GM12878 (cell line): Measurements from ENCODE around the gene GSTM2. TPM values are rescaled to one million over a fixed set of nuclear protein-coding genes. Genes with fewer than 3 reads are reported as not detected.

Experiments used
- ATAC-seq: fragments of 200-7000 bp; cut with Tn5 transposase; 3 replicates; pipeline ENCODE4 v1.9.1; 2020; ENCODE audit warnings: mild to moderate bottlenecking, moderate library complexity
- BruUV-seq: library from RNA; stranded (reverse); fragments of 400-500 nt; replicated peaks from 2 replicates; lab custom pipeline; 2021; lab: Mats Ljungman, UMichigan
- CTCF ChIA-PET: fragments of 300-600 bp; sonication (Branson Sonifier 250); formaldehyde crosslinking; extraction: SDS; loops from one replicate; lab custom pipeline; 2021; ENCODE audit warnings: inconsistent platforms; lab: Yijun Ruan, JAX
- POLR2A ChIA-PET: fragments of 350-600 bp; formaldehyde crosslinking; extraction: SDS; loops from one replicate; lab custom pipeline; 2021; ENCODE audit warnings: inconsistent platforms; lab: Charles Lee
- RAD21 ChIA-PET: fragments of 300-600 bp; sonication (Branson Sonifier 250); formaldehyde crosslinking; loops from one replicate; lab custom pipeline; 2023; ENCODE audit warnings: antibody characterized with exemption; ENCODE audit not compliant: unreplicated experiment; lab: Charles Lee
- SMC1A ChIA-PET: fragments of 300-600 bp; sonication (Branson Sonifier 250); formaldehyde crosslinking; loops from one replicate; lab custom pipeline; 2023; ENCODE audit not compliant: unreplicated experiment, uncharacterized antibody; lab: Charles Lee
- DNase-seq: peaks from one replicate; pipeline ENCODE4 v3.0.0-alpha.2; 2011; ENCODE audit warnings: low read depth, low spot score
- FAIRE-seq: peaks from 3 replicates; lab custom pipeline; 2011; peaks lifted over from hg19 to GRCh38; lab: Jason Lieb, UNC
- H2AFZ ChIP-seq: 2 replicates; pipeline ENCODE4 v1.6.0; 2011; ENCODE audit warnings: low read depth, low read length, control low read depth; ENCODE audit not compliant: control insufficient read depth
- H3K27ac ChIP-seq: 2 replicates; pipeline ENCODE4 v1.5.1; 2011; ENCODE audit warnings: control low read depth; ENCODE audit not compliant: control insufficient read depth, insufficient read depth
- H3K27me3 ChIP-seq, 2 experiments: replicated peaks in 1 of 2; 2 replicates each; pipeline versions ENCODE4 v1.6.0 to v1.6.1; 2011; ENCODE audit warnings: low read length in 1 of 2; ENCODE audit not compliant: control insufficient read depth in 2 of 2, insufficient read depth in 2 of 2
- H3K36me3 ChIP-seq, 2 experiments: 2 replicates each; pipeline ENCODE4 v1.5.1; 2011; ENCODE audit warnings: low read length in 1 of 2; ENCODE audit not compliant: control insufficient read depth in 2 of 2, insufficient read depth in 2 of 2
- H3K4me1 ChIP-seq: 2 replicates; pipeline ENCODE4 v1.6.1; 2011; ENCODE audit warnings: mild to moderate bottlenecking, low read length, moderate library complexity, mixed read lengths; ENCODE audit not compliant: control insufficient read depth, insufficient read depth
- H3K4me2 ChIP-seq: 2 replicates; pipeline ENCODE4 v1.6.0; 2011; ENCODE audit warnings: control low read depth; ENCODE audit not compliant: control insufficient read depth, insufficient read depth
- H3K4me3 ChIP-seq: fragments of 200-600 bp; sonication (generic); 2 replicates; pipeline ENCODE4 v1.5.1; 2016
- H3K79me2 ChIP-seq: 2 replicates; pipeline ENCODE4 v1.6.0; 2011; ENCODE audit warnings: low read length; ENCODE audit not compliant: control insufficient read depth, insufficient read depth
- H3K9ac ChIP-seq: 2 replicates; pipeline ENCODE4 v1.8.0; 2011; ENCODE audit warnings: low read length, control low read depth, mixed read lengths; ENCODE audit not compliant: control insufficient read depth, insufficient read depth
- H3K9me3 ChIP-seq: replicated peaks from 3 replicates; pipeline ENCODE4 v1.5.1; 2011; ENCODE audit warnings: mild to moderate bottlenecking, low read length; ENCODE audit not compliant: control insufficient read depth, insufficient read depth
- H4K20me1 ChIP-seq: 2 replicates; pipeline ENCODE4 v1.6.0; 2011; ENCODE audit not compliant: control insufficient read depth, insufficient read depth
- RAD21 ChIP-seq: IDR thresholded peaks from 2 replicates; pipeline ENCODE4 v1.6.1; 2011; ENCODE audit warnings: mild to moderate bottlenecking, low read depth, low read length, moderate library complexity; ENCODE audit not compliant: insufficient read depth
- WGBS: methylation state at CpG from one replicate; pipeline ENCODE4 v1.1.6; 2016; ENCODE audit warnings: low lambda C conversion rate; ENCODE audit not compliant: insufficient replicate concordance, insufficient coverage; ENCODE audit errors: missing lambda C conversion rate; 5-methylcytosine and 5-hydroxymethylcytosine counted together
- in situ Hi-C: fragments of 300-500 bp; cut with MboI; formaldehyde crosslinking; loops from 9 replicates; pipeline ENCODE4 v1.14.3; 2018; ENCODE audit warnings: mixed read lengths
- intact Hi-C: fragments of 100-400 bp; cut with micrococcal nuclease; formaldehyde crosslinking; loops from one replicate; pipeline ENCODE4 v1.14.2; 2022; ENCODE audit not compliant: unreplicated experiment
- polyA plus RNA-seq, 11 experiments: library from polyadenylated mRNA; depleted of rRNA in 4 of 11; unstranded in 6 of 11; stranded (reverse) in 5 of 11; fragments of >200 nt; fragmentation: Nextera tagmentation in 4 of 11; fragmentation: Illumina TruSeq in 1 of 11; extraction: Ambion mirVana in 4 of 11; extraction: Trizol in 1 of 11; gene quantifications; 1 replicate in 1 of 11; 2 replicates in 10 of 11; pipeline versions ENCODE4 v1.2.1 to v1.2.3, GENCODE V29; 2011 to 2016; ENCODE audit warnings: inconsistent platforms in 2 of 11, missing spikeins in 2 of 11, low read depth in 1 of 11
- total RNA-seq, 4 experiments: library from RNA; depleted of rRNA in 3 of 4; stranded (reverse); fragments of >200 nt in 3 of 4; fragmentation: Illumina TruSeq in 1 of 4; extraction: Trizol in 1 of 4; gene quantifications; 2 replicates each; pipeline versions ENCODE4 v1.2.1 to v1.2.3, GENCODE V29; 2013 to 2021
- TF ChIP-seq, protein P1 (sequence below), 3 experiments: IDR thresholded peaks in 2 of 3; conservative IDR thresholded peaks in 1 of 3; 2 replicates each; pipeline ENCODE4 v1.5.1; 2011; ENCODE audit warnings: low read depth in 3 of 3, low read length in 3 of 3, mild to moderate bottlenecking in 3 of 3, control low read depth in 2 of 3, moderate library complexity in 2 of 3, inconsistent platforms in 1 of 3, mixed read lengths in 1 of 3; ENCODE audit not compliant: control insufficient read depth in 2 of 3, insufficient read depth in 1 of 3; ENCODE audit errors: extremely low read depth in 1 of 3
- TF ChIP-seq, protein P2 (sequence below): fragments of 150-350 bp; IDR thresholded peaks from 2 replicates; pipeline ENCODE4 v1.6.1; 2014; ENCODE audit warnings: mild to moderate bottlenecking, low read depth, low read length

Gene GSTM2
- total and polyA plus RNA-seq, 10 of the 15 experiments (the other 5 are each of a cell fraction or from before 2014, with no cell fraction given) = 8.3 to 32.3 (median 20.2) TPM

- Histone ChIP-seq H3K27me3 (no peaks in the 10 kb centered on the region), H3K9me3 (peaks cover 1% of the 10 kb centered on the region; the same call in 2 of the 3 replicates), H3K4me1 (no peaks in the 10 kb centered on the region), H3K9ac (no peak overlapping the region), H3K36me3 (no peaks in the 10 kb centered on the region), H3K27ac (no peak overlapping the region), H4K20me1 (no peaks in the 10 kb centered on the region), H3K79me2 (no peaks in the 10 kb centered on the region), H3K4me3 (no peak overlapping the region), H3K4me2 (no peak overlapping the region), H2AFZ (no peak overlapping the region)
- SMC1A ChIA-PET = no interaction called here
- CTCF ChIA-PET = interaction anchor here (0.6 to 0.9 kb wide), 3 partner anchors 61 to 66 kb away, joined by 3 read pairs; no protein-coding TSS in a partner anchor
- no peak for DNase-seq
- WGBS = 55% methylated on average over 8 of the region's 8 CpGs
- POLR2A ChIA-PET = no interaction called here
- intact Hi-C loops = no loop called here
- RAD21 ChIA-PET = interaction anchor here (1.0 kb wide), 1 partner anchor 64 kb away, joined by 3 read pairs; no protein-coding TSS in a partner anchor
- 0 out of 2 replicates have a peak, but pooled peaks have one; percentile 21 for TF ChIP-seq RAD21
- TF ChIP-seq, protein P1, sequence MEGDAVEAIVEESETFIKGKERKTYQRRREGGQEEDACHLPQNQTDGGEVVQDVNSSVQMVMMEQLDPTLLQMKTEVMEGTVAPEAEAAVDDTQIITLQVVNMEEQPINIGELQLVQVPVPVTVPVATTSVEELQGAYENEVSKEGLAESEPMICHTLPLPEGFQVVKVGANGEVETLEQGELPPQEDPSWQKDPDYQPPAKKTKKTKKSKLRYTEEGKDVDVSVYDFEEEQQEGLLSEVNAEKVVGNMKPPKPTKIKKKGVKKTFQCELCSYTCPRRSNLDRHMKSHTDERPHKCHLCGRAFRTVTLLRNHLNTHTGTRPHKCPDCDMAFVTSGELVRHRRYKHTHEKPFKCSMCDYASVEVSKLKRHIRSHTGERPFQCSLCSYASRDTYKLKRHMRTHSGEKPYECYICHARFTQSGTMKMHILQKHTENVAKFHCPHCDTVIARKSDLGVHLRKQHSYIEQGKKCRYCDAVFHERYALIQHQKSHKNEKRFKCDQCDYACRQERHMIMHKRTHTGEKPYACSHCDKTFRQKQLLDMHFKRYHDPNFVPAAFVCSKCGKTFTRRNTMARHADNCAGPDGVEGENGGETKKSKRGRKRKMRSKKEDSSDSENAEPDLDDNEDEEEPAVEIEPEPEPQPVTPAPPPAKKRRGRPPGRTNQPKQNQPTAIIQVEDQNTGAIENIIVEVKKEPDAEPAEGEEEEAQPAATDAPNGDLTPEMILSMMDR (IDR thresholded peaks at IDR 0.05 in 2 of 3, conservative IDR thresholded peaks at IDR 0.05 in 1 of 3; ENCODE audit: control insufficient read depth in 2 of 3, extremely low read depth in 1 of 3, insufficient read depth in 1 of 3, low read depth in 3 of 3, low read length in 3 of 3) = peak in 1 of 3 experiments; percentile 6; a peak in 2 of 6 replicates
- TF ChIP-seq, protein P2, sequence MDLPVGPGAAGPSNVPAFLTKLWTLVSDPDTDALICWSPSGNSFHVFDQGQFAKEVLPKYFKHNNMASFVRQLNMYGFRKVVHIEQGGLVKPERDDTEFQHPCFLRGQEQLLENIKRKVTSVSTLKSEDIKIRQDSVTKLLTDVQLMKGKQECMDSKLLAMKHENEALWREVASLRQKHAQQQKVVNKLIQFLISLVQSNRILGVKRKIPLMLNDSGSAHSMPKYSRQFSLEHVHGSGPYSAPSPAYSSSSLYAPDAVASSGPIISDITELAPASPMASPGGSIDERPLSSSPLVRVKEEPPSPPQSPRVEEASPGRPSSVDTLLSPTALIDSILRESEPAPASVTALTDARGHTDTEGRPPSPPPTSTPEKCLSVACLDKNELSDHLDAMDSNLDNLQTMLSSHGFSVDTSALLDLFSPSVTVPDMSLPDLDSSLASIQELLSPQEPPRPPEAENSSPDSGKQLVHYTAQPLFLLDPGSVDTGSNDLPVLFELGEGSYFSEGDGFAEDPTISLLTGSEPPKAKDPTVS = no peak
- no peak for FAIRE-seq
- no peak for ATAC-seq
- in situ Hi-C loops = no loop called here
- no TSS peak for BruUV-seq
These were observed 36.3 kb downstream of the GSTM2 start for GRCh38 chr1:109704173-109704572.
